Renal cortical epithelial cell (primary cell): ENCODE results near the gene CHN2. TPM values are rescaled to one million over a fixed set of nuclear protein-coding genes. Genes with fewer than 3 reads are reported as not detected.

Experiments used
- DNase-seq: peaks from one replicate; pipeline ENCODE4 v3.0.0-alpha.2; 2011; ENCODE audit warnings: low read depth
- total RNA-seq: library from RNA; depleted of rRNA; stranded (reverse); fragments of >200 nt; gene quantifications from 2 replicates; pipeline ENCODE4 v1.2.3, GENCODE V29; 2014

Gene CHN2
- total RNA-seq, 1 donor from 2014 or later, result 3.5 TPM

- no peak for DNase-seq
Observed at GRCh38 chr7:29394321-29394720, 199.7 kb downstream of the CHN2 start.

- DNase-seq, result no peak
Observed at GRCh38 chr7:29396563-29396962, 202.0 kb downstream of the CHN2 start.

- DNase-seq, result no peak
Observed at GRCh38 chr7:29397398-29397797, 202.8 kb downstream of the CHN2 start.

GRCh38 chr7:29398011-29398410, 203.4 kb downstream of the CHN2 start:
- DNase-seq, result no peak

GRCh38 chr7:29400437-29400836, 205.9 kb downstream of the CHN2 start:
- no peak for DNase-seq

GRCh38 chr7:29401769-29402168, 207.2 kb downstream of the CHN2 start:
- DNase-seq, result no peak

- no peak for DNase-seq
Observed at GRCh38 chr7:29405891-29406290, 211.3 kb downstream of the CHN2 start.

GRCh38 chr7:29406366-29406765, 211.8 kb downstream of the CHN2 start:
- DNase-seq, result no peak

- peak; percentile 72 for DNase-seq
Observed at GRCh38 chr7:29408841-29409243, 214.3 kb downstream of the CHN2 start.

- no peak for DNase-seq
Observed at GRCh38 chr7:29410996-29411395, 216.4 kb downstream of the CHN2 start.

- DNase-seq, result peak; percentile 100
Observed at GRCh38 chr7:29412912-29413311, 218.3 kb downstream of the CHN2 start.

GRCh38 chr7:29413626-29414136, 219.1 kb downstream of the CHN2 start:
- DNase-seq, result peak; percentile 91

GRCh38 chr7:29414216-29414615, 219.6 kb downstream of the CHN2 start:
- no peak for DNase-seq

- DNase-seq, result no peak
Observed at GRCh38 chr7:29415215-29415614, 220.6 kb downstream of the CHN2 start.

GRCh38 chr7:29416276-29416937, 221.8 kb downstream of the CHN2 start:
- no peak for DNase-seq

- no peak for DNase-seq
Observed at GRCh38 chr7:29416938-29417305, 222.3 kb downstream of the CHN2 start.

GRCh38 chr7:29418056-29418455, 223.5 kb downstream of the CHN2 start:
- no peak for DNase-seq

GRCh38 chr7:29418651-29419050, 224.1 kb downstream of the CHN2 start:
- no peak for DNase-seq

GRCh38 chr7:29420011-29420410, 225.4 kb downstream of the CHN2 start:
- no peak for DNase-seq

GRCh38 chr7:29421010-29421956, 226.7 kb downstream of the CHN2 start:
- no peak for DNase-seq

- DNase-seq, result no peak
Observed at GRCh38 chr7:29422829-29423228, 228.3 kb downstream of the CHN2 start.

- DNase-seq, result no peak
Observed at GRCh38 chr7:29424295-29424983, 229.9 kb downstream of the CHN2 start.
